Measurements from ENCODE around the gene THUMPD2.
A peak's percentile ranks its signal among the peaks of the same experiment; 100 is the strongest.
"Not testable (repeated sequence)": the region's sequence is repeated elsewhere in the genome, so short reads cannot be mapped to it uniquely, and the experiment has no call there.

THUMPD2 gene, protein sequence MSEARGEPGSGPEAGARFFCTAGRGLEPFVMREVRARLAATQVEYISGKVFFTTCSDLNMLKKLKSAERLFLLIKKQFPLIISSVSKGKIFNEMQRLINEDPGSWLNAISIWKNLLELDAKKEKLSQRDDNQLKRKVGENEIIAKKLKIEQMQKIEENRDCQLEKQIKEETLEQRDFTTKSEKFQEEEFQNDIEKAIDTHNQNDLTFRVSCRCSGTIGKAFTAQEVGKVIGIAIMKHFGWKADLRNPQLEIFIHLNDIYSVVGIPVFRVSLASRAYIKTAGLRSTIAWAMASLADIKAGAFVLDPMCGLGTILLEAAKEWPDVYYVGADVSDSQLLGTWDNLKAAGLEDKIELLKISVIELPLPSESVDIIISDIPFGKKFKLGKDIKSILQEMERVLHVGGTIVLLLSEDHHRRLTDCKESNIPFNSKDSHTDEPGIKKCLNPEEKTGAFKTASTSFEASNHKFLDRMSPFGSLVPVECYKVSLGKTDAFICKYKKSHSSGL

GRCh38 chr2:39778775-39779340 is at the start of gene THUMPD2:
THUMPD2 (minus strand) TSS chr2:39779258; CDS start chr2:39779239, 19 bp downstream.
- peak; percentile 63 to 70 for ATAC-seq

DNA sequence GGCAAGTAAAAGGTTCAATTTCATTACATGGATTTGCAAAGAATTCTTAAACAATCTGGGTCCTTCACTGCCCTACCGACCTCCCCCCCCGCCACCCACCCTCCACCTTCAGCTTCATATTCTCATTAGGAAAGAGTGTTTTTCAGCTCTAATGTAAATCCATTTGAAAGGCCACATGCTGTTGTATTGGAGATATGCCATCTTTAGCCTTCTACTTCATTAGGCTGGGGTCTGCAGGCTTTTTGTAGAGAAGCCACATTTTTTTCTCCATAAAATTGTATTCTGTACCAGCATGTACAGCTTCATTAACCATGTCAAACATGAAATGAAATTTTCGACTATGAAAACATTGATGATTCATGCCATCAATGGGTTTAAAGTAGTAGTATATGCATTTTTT is 42.8 kb upstream of the THUMPD2 start:
- no peak for ATAC-seq

DNA sequence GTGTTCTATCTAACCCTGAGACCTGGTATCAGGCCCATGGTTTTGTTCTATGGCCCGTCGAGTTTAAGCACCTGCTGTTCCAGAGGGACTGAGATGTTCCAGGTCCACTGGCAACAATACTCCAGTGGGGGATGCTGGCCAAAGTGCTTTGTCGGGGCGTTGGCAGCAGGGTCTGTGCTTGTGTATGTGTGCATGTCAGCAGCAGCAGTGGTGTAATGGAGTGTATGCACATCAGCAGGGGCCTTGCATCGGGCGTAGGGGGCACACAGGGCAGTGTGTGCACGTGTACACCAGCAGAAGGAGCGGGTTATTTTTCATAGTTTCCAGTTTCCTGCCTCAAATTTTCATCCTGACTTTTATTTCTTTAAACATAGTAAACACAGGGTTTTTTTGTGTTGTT is 37.8 kb upstream of the THUMPD2 start:
- no peak for ATAC-seq

GRCh38 chr2:39816428-39816827 is 37.4 kb upstream of the THUMPD2 start:
- ATAC-seq = no peak

DNA sequence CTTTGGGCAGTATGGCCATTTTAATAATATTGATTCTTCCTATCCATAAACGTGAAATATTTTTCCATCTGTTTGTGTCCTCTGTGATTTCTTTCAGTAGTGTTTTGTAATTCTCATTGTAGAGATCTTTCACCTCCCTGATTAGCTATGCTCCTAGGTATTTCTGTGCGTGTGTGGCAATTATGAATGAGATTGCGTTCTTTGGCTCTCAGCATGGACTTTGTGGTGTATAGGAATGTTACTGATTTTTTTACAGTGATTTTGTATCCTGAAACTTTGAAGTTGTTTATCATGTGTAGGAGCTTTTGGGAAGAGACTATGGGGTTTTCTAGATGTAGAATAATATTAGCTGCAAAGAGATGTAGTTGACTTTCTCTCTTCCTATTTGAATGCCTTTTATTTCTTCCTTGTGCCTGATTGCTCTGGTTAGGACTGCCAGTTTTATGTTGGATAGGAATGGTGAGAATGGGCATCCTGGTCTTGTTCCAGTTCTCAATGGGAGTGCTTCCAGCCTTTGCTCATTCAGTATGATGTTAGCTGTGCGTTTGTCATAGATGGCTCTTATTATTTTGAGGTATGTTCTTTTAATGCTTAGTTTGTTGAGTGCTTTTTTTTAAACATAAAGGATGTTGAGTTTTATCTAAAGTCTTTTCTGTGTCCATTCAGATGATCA is 27.0 kb upstream of the THUMPD2 start:
- no peak for ATAC-seq

- ATAC-seq = no peak
Measured at GRCh38 chr2:39803839-39804238, 24.8 kb upstream of the THUMPD2 start.

GRCh38 chr2:39800752-39801151 is 21.7 kb upstream of the THUMPD2 start:
- no peak for ATAC-seq

DNA sequence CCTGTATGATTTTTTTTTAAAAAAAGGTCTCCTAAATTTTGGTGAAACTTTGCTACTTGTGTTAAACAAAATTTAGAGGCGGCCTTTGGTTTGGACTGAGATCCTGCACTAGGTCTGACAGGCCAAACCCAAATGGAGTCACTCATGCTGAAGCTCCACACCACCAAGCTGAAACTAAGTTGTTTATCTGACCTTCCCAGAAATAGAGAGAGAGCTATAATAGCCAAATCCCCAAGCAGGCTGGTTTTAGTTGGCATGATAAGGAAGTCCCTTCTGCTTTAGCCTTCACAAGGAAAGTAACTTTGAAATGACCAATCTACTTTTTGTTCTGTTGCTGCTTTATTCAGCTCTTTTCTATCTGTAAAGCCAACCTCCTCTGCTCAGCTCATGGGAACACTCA is 17.1 kb upstream of the THUMPD2 start:
- no peak for ATAC-seq

DNA sequence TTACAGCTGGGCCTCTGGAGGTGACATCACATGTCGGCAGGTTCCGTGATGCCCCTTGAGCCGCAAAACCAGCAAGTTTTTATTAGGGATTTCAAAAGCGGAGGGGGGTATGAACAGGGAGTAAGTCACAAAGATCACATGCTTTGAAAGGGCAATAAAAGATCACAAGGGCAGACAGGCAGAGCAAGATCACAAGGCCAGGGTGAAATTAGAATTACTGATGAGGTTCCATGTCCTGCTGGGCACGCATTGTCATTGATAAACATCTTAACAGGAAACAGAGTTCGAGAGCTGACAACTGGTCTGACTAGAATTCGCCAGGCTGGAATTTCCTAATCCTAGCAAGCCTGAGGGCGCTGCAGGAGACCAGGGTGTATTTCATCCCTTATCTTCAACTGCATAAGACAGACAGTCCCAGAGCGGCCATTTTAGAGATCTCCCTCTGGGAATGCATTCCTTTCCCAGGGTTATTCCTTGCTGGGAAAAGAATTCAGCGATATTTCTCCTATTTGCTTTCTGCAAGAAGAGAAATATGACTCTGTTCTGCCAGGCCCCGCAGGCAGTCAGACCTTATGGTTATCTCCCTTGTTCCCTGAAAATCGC is 11.3 kb upstream of the THUMPD2 start:
- not testable (repeated sequence) for ATAC-seq

DNA sequence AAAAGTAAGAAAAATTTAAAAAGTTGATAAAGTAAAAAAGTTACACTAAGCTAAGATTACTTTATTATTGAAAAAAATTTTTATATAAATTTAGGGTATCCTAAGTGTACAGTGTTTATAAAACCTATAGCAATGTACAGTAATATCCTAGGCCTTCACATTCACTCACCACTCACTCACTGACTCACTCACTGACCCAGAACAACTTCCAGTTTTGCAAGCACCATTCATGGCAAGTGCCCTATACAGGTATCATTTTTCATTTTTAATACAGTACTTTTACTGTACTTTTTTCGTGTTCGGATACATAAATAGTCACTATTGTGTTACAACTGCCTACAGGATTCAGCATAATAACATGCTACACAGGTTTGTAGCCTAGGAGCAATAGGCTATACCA is 8.9 kb upstream of the THUMPD2 start:
- no peak for ATAC-seq

DNA sequence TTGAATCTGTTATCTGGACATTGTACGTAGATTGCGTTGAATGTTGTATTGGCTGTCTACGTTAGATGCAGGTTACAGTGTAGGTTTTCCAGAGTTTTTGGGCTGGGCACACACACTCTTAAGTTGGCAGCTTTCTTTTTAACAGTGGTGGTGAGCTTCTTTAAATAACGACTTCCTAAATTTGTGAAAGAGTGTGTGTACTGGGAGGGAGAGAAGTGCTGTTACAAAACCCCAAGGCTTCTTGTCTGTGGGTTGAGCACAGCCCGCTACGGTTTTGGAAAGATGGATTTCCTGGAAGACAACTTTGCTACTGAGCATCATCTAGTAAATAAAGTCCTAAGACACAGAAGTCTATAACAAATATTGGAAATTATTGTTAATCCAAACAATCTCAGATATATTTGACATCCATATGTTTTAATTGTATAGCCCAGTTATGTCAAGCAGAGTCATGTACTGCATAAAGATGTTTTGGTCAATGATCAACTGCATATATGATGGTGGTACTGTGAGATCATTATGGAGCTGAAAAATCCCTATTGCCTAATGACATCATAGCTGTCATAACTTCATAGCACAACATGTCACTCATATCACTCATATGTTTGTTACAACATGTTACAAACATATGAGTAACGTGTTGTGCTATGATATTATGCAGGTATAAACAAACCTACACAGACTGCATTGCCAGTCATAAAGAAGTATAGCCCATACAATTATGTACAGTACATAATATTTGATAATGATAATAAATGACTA is 7.9 kb upstream of the THUMPD2 start:
- ATAC-seq = peak in 1 of 2 donors; percentile 21

GRCh38 chr2:39782591-39782990 is 3.5 kb upstream of the THUMPD2 start:
- peak; percentile 49 to 55 for ATAC-seq

GRCh38 chr2:39781697-39782096 is 2.6 kb upstream of the THUMPD2 start:
- no peak for ATAC-seq

DNA sequence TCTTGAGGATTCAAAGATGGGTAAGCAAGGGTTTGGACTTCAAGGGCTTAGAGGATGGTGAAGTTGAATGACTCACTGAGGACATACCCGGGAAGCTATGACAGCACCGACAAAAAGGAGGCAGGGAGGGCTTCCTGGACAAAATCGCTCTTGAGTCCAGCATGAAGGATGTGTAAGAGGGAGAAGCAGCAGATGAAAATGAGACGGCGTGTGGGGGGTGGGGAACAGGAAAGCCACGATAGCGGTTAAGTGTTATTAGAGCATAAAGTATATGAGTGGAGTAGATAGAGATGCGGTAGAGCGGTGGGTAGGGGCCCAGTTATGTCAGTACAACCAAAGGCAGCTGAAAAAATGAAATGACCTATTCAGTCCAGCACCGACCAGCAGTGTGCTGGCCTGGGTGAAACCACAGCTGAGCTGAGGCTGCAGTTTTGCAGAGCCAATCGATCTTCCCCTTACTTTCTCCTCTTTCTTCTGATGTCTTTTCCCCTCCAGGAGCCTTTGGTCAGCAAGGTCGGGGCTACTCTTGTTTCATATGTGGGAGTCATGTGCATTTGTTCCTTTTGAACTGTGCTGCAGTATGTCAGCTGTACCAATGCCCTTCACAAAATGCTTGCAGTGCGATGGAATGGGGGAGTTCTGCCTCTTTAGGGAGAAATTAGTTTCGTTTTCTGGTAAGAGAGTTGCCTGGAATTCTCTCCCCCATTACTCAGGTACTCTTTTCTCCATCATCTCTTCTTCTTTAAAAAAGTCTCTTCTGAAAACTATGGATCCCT is 2.0 kb upstream of the THUMPD2 start:
- no peak for ATAC-seq

DNA sequence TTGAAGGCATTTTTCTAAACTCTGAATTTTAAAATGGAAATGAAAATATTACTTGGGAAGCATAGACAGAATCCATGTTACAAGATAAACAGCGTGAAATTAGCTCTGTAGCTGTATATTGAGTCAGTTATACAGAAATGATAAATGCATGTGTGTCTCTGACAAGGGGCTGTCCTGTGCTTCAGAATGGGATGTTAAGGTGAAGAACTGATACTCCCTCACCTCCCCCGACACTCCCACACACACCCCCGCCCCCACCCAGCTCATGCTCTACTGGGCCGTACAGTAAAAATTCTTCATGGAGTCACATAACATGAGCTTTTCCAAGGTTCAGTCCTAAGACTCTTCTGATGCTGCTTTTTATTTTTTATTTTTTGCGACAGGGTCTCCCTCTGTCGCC is 869 bp upstream of the THUMPD2 start:
- ATAC-seq = no peak

GRCh38 chr2:39779341-39779851 is 338 bp upstream of the THUMPD2 start:
- ATAC-seq = no peak

GRCh38 chr2:39778233-39778632 is 825 bp downstream of the THUMPD2 start:
- ATAC-seq = no peak

DNA sequence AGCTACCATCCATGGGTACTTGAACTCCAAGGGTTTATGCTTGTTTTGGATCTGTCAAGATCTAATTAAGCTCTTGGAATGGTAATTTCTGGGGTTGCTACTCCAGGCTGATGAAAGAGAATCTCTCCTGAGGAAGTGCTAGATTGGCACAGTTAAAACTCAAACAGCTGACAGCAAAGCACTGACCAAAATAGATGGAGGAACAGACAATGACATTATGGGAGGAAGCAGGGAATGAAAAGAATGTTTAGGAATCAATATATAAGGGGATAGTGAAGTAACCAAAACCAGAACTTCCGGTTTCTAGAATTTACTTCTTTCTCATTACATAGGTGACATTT is 6.3 kb downstream of the THUMPD2 start:
- no peak for ATAC-seq

GRCh38 chr2:39772086-39772811 is 6.8 kb downstream of the THUMPD2 start:
- peak in 1 of 2 donors; percentile 36 for ATAC-seq

GRCh38 chr2:39762448-39762847 is 16.6 kb downstream of the THUMPD2 start:
- no peak for ATAC-seq

- no peak for ATAC-seq
Measured at GRCh38 chr2:39757156-39757555, 21.9 kb downstream of the THUMPD2 start.
